ENCODE results near the gene DNAJC1.

- no peak for TF ChIP-seq CTCF (IDR thresholded peaks at IDR 0.05; ENCODE audit: low read length)
- no peak for TF ChIP-seq EZH2phosphoT487 (IDR thresholded peaks at IDR 0.05; ENCODE audit: low read length)
These were observed 58.7 kb downstream of the DNAJC1 start for GRCh38 chr10:21944727-21945386.
